Loucy (cell line): ENCODE data around the gene RPUSD2.

Experiments
- CTCF ChIP-seq: fragments of 200-600 bp; sonication (generic); conservative IDR thresholded peaks from 2 replicates; pipeline ENCODE4 v1.5.1; 2014; ENCODE audit warnings: mild to moderate bottlenecking, antibody characterized with exemption, low read length
- EZH2phosphoT487 ChIP-seq: fragments of 200-600 bp; IDR thresholded peaks from 2 replicates; pipeline ENCODE4 v1.6.1; 2018; ENCODE audit warnings: antibody characterized with exemption, mild to moderate bottlenecking, moderate library complexity, borderline replicate concordance

DNA sequence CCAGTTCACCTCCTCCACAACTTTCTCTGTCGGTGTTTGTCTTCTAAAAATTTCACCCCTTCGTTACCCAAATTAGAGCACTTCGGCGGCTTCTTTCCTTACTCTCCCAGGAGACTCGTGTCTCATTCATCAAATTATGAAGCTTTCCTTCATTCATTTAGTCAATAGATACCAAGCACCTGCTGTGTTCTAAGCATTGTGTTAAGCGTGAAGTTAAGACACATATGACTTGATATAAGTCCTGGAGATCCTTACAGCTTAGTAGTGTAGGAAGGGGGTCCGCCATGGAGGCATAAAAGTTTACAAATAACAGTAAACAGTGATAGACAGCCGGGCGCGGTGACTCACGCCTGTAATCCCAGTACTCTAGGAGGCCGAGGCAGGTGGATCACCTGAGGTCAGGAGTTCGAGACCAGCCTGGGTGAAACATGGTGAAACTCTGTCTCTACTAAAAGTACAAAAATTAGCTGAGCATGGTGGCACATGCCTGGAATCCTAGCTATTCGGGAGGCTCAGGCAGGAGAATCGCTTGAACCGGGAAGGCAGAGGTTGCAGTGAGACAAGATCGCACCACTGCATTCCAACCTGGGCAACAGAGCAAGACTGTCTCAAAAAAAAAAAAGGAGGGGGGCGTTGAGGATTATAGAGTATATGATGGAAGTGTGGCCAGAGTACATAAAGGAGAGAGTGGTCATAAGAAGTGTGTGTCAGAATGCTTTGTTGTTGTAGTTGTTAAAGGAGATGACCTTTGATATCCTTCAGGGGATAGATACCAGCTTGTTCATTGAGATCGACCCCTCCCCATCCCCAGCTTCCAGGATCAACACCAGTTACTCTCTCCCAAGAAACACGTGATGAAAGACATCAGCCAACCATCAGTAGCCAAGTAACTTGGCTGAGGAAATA is 3.5 kb upstream of the RPUSD2 start:
- TF ChIP-seq CTCF (no peak), EZH2phosphoT487 (no peak)
